ENCODE data around the gene ZNF101. TPM values are rescaled to one million over a fixed set of nuclear protein-coding genes. Genes with fewer than 3 reads are reported as not detected.

ZNF101 gene
- total RNA-seq, 1 donor from 2014 or later = 7.3 TPM

DNA sequence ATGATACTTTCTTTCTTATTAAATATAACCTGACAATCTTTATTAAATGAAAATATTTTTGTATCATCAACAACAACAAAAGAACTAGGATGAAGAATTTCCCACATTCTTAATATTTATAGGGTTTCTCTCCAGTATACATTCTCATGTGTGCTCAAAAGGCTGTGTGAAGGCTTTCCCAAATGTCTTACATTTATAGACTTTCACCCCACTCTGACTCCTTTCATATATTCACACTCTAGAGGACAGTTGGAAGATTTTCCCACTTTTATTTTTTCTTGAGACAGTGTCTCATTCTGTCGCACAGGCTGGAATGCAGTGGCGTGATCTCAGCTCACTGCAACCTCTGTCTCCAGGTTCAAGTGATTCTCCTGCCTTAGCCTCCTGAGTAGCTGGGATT is 41.9 kb downstream of the ZNF101 start:
- no peak for DNase-seq (ENCODE audit: low spot score)

DNA sequence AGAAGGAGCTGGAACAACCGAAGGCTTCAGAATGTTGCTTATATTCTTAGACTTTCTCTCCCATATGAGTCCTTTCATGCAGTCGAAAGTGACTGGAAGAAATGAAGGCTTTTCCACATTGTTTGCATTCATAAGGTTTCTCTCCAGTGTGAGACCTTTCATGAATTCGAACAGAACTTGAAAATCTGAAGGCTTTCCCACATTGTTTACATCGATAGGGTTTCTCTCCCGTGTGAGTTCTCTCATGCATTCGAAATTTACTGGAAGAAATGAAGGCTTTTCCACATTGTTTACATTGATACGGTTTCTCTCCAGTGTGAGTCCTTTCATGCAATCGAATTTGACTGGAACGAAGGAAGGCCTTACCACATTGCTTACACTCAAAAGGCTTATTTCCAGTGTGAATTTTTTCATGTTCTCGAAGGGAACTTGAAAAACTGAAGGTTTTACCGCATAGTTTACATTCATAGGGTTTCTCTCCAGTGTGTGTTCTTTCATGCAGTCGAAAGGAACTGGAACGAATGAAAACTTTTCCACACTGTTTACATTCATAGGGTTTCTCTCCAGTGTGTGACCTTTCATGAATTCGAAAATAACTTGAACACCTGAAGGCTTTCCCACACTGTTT is 42.8 kb downstream of the ZNF101 start:
- DNase-seq (ENCODE audit: low spot score) = no peak

DNA sequence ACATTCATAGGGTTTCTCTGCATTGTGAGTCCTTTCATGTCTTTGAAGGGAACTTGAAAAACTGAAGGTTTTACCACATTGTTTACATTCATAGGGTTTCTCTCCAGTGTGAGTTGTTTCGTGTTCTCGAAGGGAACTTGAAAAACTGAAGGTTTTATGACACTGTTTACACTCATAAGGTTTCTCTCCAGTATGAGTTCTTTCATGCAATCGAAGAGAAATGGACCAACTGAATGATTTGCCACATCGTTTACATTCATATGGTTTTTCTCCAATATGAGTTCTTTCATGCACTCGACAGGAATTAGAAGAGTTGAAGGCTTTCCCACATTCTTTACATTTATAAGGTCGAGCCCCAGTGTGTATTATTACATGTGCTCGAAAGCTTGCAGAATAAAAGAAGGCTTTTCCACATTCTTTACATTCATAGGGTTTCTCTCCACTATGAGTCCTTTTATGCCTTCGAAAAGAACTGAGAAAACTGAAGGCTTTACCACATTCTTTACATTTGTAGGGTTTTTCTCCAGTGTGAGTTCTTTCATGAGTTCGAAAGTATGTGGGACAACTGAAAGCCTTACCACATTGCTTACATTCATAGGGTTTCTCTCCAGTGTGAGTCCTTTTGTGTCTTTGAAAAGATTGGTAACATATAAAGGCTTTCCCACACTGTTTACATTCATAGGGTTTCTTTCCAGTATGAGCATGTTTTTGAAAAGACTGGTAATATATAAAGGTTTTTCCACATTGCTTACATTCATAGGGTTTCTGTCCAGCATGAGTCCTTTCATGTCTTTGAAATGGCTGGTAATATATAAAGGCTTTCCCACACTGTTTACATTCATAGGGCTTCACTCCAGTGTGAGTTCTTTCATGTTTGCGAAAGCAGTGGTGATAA is 43.5 kb downstream of the ZNF101 start:
- DNase-seq (ENCODE audit: low spot score) = no peak

DNA sequence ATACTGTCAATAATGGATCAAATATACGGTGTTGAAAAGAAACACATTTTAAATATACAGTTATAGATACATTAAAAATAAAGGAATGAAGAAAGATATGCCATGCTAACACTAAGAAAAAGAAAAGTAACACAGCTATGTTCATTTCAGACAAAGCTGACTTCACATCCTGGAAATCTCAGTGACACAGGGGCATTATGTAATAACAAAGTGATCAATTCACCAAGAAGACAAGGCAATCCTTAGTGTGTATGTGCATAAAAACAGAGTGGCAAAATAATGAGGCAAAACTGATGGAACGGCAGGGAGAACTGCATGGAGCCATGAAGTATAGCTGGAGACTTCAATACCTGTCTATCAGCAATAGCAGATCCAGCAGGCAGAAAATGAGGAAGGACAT is 51.2 kb downstream of the ZNF101 start:
- no peak for DNase-seq (ENCODE audit: low spot score)

DNA sequence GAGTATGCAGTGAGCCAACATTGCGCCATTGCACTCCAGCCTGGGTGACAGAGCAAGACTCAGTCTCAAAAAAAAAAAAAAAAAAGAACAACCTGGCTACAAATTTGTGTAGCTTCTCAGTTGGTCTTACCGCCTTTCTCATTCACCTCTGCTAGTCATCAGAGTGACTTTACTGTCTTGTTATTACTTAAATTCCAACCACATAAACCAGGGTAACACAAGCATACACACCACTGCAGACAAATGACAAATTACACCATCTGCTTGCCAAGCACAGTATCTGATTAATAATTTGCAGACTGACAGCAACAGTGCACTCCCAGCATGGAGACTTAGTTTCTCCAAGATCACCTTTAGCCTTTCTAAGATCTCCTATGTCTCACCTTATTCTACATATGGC is 53.3 kb downstream of the ZNF101 start:
- DNase-seq (ENCODE audit: low spot score) = no peak

DNA sequence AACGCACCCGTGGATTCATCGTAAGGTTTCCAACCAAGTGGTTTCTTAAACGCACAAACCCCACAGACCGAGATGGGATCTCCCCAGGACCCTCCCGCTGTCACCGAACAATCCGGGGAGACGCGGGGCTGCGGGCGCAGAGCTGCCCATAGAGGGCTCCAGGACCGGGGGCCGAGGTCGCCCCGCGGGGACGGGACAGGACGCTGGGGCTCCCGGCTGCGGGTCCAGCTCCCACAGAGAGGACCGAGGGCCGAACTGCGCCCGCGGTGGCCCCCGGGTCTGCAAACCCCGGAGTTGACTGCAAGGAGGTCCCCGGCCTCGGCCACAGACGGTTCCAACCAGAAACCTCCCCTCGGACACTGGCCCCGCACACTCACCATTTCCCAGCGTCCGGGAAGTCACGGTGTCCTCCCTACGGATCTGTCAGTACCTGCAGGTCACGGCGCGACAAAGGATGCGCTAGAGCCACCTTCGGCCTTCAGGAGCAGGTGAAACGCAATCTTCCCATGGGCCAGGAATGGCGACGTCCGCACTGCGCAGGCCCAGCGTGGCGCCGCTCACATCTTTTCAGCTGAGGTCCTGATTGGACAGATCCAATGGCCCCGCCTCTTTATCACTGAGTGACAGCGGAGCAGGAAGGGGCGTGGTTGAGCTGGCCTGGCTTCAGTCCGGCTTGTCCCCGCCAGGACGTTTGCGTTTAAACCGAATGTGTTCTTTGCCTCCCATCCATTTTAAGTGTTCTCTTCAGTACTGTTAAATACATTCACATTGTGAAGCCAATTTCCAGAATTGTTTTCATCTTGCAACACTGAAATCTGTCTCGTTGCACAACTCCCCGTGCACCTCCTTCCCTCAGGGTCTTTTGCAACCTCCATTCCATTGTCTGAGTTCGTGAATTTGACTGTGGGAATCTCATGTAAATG is 64.2 kb downstream of the ZNF101 start, which contains the start of gene ZNF14:
Gene ZNF14 (minus strand): TSS at position 534 of the 923 bp plus-strand sequence. CDS start 154 bp downstream, at position 380.
- peak; percentile 96 for DNase-seq (ENCODE audit: low spot score)

Other genes with a start within 250 kb of the ZNF101 start
- 0.74 TPM for gene TSSK6, start 153.3 kb upstream of the ZNF101 start, total RNA-seq
- 295 TPM for gene NDUFA13, start 152.6 kb upstream of the ZNF101 start, total RNA-seq
- 3.1 TPM for gene YJEFN3, start 139.9 kb upstream of the ZNF101 start, total RNA-seq
- 2.2 TPM for gene CILP2, start 130.6 kb upstream of the ZNF101 start, total RNA-seq
- gene PBX4, start 50.2 kb upstream of the ZNF101 start, total RNA-seq = 2.0 TPM
- 5.8 TPM for gene LPAR2, start 40.6 kb upstream of the ZNF101 start, total RNA-seq
- gene GMIP, start 25.2 kb upstream of the ZNF101 start, total RNA-seq = 21.3 TPM
- gene ATP13A1, start 5.2 kb upstream of the ZNF101 start, total RNA-seq = 38.4 TPM
- gene ZNF14, start 64.3 kb downstream of the ZNF101 start, total RNA-seq = 3.1 TPM
- 16.4 TPM for gene ZNF506, start 152.9 kb downstream of the ZNF101 start, total RNA-seq
- 6.5 TPM for gene ZNF253, start 197.0 kb downstream of the ZNF101 start, total RNA-seq
- 3.8 TPM for gene ZNF93, start 232.1 kb downstream of the ZNF101 start, total RNA-seq

Data from mesenteric fat pad (tissue), 1 donor.